ENCODE data around the gene MAP1A. TPM values are rescaled to one million over a fixed set of nuclear protein-coding genes. Genes with fewer than 3 reads are reported as not detected.

MAP1A gene
- total and polyA plus RNA-seq, 2 donors (not counting 3 experiments of a cell fraction or from before 2014, with no cell fraction given): 0.68 to 4.8 TPM

DNA sequence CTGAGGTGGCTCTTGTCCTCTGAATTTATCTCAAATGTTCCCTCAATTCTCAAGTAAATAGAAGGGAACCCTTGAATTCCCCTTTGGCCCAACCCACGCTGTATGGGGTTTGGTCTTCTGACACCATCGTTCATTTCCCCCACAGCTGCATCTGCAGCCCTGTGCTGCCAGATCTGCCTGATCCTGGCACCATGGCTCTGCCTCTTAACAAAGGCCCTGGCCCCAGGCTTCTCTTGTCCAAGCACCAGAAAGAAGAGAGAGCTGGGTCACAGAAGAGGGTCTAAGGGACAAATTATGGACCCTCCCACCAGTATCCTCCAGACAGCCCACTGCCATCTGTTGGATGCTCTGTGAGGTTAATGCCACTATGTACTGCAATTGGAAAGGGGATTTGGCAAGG, 1.8 kb downstream of the MAP1A start:
- no peaks in the 10 kb centered on the region for H3K36me3 ChIP-seq (ENCODE audit: control insufficient read depth in 2 of 2, extremely low read depth in 1 of 2, insufficient read depth in 2 of 2, low read length in 2 of 2)

DNA sequence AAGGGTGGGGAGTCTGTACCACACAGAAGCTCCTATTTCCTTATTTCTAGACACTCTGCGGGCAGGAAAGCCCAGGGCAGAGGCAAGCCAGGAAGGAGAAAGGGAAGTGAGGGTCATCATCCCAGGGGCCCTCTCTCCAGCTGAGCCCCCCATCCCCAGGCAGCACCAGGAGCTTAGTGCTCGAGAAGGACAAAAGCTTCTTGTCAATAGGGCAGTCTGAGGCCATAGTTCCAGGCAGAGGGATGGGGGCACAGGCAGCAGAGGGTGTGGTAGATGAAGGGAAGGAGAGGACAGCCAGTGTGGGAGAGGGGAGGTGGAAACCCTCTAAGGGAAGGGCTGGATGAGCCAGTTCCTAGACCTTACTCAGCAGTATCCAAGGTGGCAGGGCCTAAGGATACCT, 2.7 kb downstream of the MAP1A start:
- H3K4me2 ChIP-seq (ENCODE audit: insufficient read depth, low read length): no peak overlapping the region
- intact Hi-C loops (cut with micrococcal nuclease): no loop called here
- H3K36me3 ChIP-seq (ENCODE audit: control insufficient read depth in 2 of 2, extremely low read depth in 1 of 2, insufficient read depth in 2 of 2, low read length in 2 of 2): no peaks in the 10 kb centered on the region
- H4K20me1 ChIP-seq (replicated peaks; ENCODE audit: control insufficient read depth, extremely low read depth, insufficient read depth, low read length): no peaks in the 10 kb centered on the region
- no peak overlapping the region for H3K27ac ChIP-seq (ENCODE audit: insufficient read depth, low read depth, low read length)
- no peak for TF ChIP-seq FOS (IDR thresholded peaks at IDR 0.05; ENCODE audit: borderline replicate concordance, insufficient read depth, low read length)
- TF ChIP-seq POLR2AphosphoS5 (IDR thresholded peaks at IDR 0.05; ENCODE audit: insufficient read depth, low read depth, low read length): no peak
- TF ChIP-seq POLR2A (IDR thresholded peaks at IDR 0.05; ENCODE audit: low read depth, low read length): no peak
- TF ChIP-seq, protein P1, sequence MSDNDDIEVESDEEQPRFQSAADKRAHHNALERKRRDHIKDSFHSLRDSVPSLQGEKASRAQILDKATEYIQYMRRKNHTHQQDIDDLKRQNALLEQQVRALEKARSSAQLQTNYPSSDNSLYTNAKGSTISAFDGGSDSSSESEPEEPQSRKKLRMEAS (IDR thresholded peaks at IDR 0.05; ENCODE audit: insufficient read depth, insufficient read length): no peak
- TF ChIP-seq MYC (IDR thresholded peaks at IDR 0.05; ENCODE audit: low read depth, low read length): no peak
- TF ChIP-seq JUN (IDR thresholded peaks at IDR 0.05; ENCODE audit: borderline replicate concordance, insufficient read depth, insufficient read length, low read depth): no peak
- TF ChIP-seq GATA2 (IDR thresholded peaks at IDR 0.05; ENCODE audit: insufficient read depth, insufficient read length, low read depth, low read length): no peak
- TF ChIP-seq, protein P2, sequence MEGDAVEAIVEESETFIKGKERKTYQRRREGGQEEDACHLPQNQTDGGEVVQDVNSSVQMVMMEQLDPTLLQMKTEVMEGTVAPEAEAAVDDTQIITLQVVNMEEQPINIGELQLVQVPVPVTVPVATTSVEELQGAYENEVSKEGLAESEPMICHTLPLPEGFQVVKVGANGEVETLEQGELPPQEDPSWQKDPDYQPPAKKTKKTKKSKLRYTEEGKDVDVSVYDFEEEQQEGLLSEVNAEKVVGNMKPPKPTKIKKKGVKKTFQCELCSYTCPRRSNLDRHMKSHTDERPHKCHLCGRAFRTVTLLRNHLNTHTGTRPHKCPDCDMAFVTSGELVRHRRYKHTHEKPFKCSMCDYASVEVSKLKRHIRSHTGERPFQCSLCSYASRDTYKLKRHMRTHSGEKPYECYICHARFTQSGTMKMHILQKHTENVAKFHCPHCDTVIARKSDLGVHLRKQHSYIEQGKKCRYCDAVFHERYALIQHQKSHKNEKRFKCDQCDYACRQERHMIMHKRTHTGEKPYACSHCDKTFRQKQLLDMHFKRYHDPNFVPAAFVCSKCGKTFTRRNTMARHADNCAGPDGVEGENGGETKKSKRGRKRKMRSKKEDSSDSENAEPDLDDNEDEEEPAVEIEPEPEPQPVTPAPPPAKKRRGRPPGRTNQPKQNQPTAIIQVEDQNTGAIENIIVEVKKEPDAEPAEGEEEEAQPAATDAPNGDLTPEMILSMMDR (IDR thresholded peaks at IDR 0.05; ENCODE audit: extremely low read depth in 1 of 2, insufficient read depth in 1 of 2, low read depth in 1 of 2, low read length in 2 of 2): no peak
- TF ChIP-seq EZH2 (IDR thresholded peaks at IDR 0.05; ENCODE audit: borderline replicate concordance, low read depth, low read length, severe bottlenecking): no peak
- peaks cover 0 to 6% of the 10 kb centered on the region in 2 experiments for H3K27me3 ChIP-seq (ENCODE audit: control insufficient read depth in 2 of 2, insufficient read depth in 2 of 2, low read length in 2 of 2)
- ChIA-PET POLR2A (no interaction called here), CTCF (no interaction called here)
- BruUV-seq (replicated peaks): no TSS peak
- FAIRE-seq (no peak), DNase-seq (ENCODE audit: low read depth, low spot score) (no peak)
- H3K4me1 ChIP-seq (ENCODE audit: control insufficient read depth, extremely low read depth, insufficient read depth, low read length): peaks cover 8% of the 10 kb centered on the region
- H3K9ac ChIP-seq (replicated peaks; ENCODE audit: extremely low read depth, insufficient read depth, low read length): no peak overlapping the region
- no peaks in the 10 kb centered on the region for H3K79me2 ChIP-seq (ENCODE audit: control insufficient read depth, insufficient read depth, low read length)
- H3K4me3 ChIP-seq (replicated peaks in 1 of 3; ENCODE audit: insufficient read depth in 1 of 3, low read depth in 1 of 3, low read length in 3 of 3): no peak overlapping the region
- dilution Hi-C loops (cut with MboI; ENCODE audit: extremely low pct_ligation_motif_present, low sequenced_read_pairs): no loop called here
- H2AFZ ChIP-seq (ENCODE audit: low read depth, low read length): no peak overlapping the region
- no peaks in the 10 kb centered on the region for H3K9me3 ChIP-seq (replicated peaks; ENCODE audit: control insufficient read depth, insufficient read depth, low read length)
- H3K9me1 ChIP-seq (replicated peaks; ENCODE audit: control insufficient read depth, extremely low read depth, insufficient read depth, low read length): no peaks in the 10 kb centered on the region

More for the DNA sequence above, 1.8 kb downstream of the MAP1A start:
- H3K79me2 ChIP-seq (ENCODE audit: control insufficient read depth, insufficient read depth, low read length): no peaks in the 10 kb centered on the region
- CTCF ChIA-PET: no interaction called here
- H3K9me1 ChIP-seq (replicated peaks; ENCODE audit: control insufficient read depth, extremely low read depth, insufficient read depth, low read length): no peaks in the 10 kb centered on the region
- H3K27ac ChIP-seq (ENCODE audit: insufficient read depth, low read depth, low read length): no peak overlapping the region
- H3K4me2 ChIP-seq (ENCODE audit: insufficient read depth, low read length): no peak overlapping the region
- H2AFZ ChIP-seq (ENCODE audit: low read depth, low read length): no peak overlapping the region
- intact Hi-C loops (cut with micrococcal nuclease): loop anchor here (10.0 kb wide), 1 partner anchor 226 kb away; the partner anchor contains the start of gene PDIA3
- no peaks in the 10 kb centered on the region for H3K9me3 ChIP-seq (replicated peaks; ENCODE audit: control insufficient read depth, insufficient read depth, low read length)
- no peak overlapping the region for H3K4me3 ChIP-seq (replicated peaks in 1 of 3; ENCODE audit: insufficient read depth in 1 of 3, low read depth in 1 of 3, low read length in 3 of 3)
- no peaks in the 10 kb centered on the region for H4K20me1 ChIP-seq (replicated peaks; ENCODE audit: control insufficient read depth, extremely low read depth, insufficient read depth, low read length)
- H3K4me1 ChIP-seq (ENCODE audit: control insufficient read depth, extremely low read depth, insufficient read depth, low read length): peaks cover 10% of the 10 kb centered on the region
- peaks cover 0 to 6% of the 10 kb centered on the region in 2 experiments for H3K27me3 ChIP-seq (ENCODE audit: control insufficient read depth in 2 of 2, insufficient read depth in 2 of 2, low read length in 2 of 2)
- no peak for DNase-seq (ENCODE audit: low read depth, low spot score)
- no TSS peak for BruUV-seq (replicated peaks)
- POLR2A ChIA-PET: no interaction called here
- TF ChIP-seq EZH2 (IDR thresholded peaks at IDR 0.05; ENCODE audit: borderline replicate concordance, low read depth, low read length, severe bottlenecking) (no peak), JUN (IDR thresholded peaks at IDR 0.05; ENCODE audit: borderline replicate concordance, insufficient read depth, insufficient read length, low read depth) (no peak)
- no peak for FAIRE-seq
- dilution Hi-C loops (cut with MboI; ENCODE audit: extremely low pct_ligation_motif_present, low sequenced_read_pairs): no loop called here
- no peak overlapping the region for H3K9ac ChIP-seq (replicated peaks; ENCODE audit: extremely low read depth, insufficient read depth, low read length)

Measured in endothelial cell of umbilical vein (primary cell).